Smooth muscle cell of the brain vasculature (primary cell): ENCODE results near the gene HIVEP2.

Source experiments
- DNase-seq: peaks from one replicate; pipeline ENCODE4 v3.0.0-alpha.2; 2012; ENCODE audit warnings: low read depth, low spot score

Gene HIVEP2

GRCh38 chr6:142867355-142867801 lies 77.6 kb downstream of the HIVEP2 start:
- DNase-seq, result no peak

GRCh38 chr6:142863981-142864380 lies 81.0 kb downstream of the HIVEP2 start:
- no peak for DNase-seq

GRCh38 chr6:142861711-142862110 lies 83.3 kb downstream of the HIVEP2 start:
- DNase-seq, result no peak

GRCh38 chr6:142860498-142860897 lies 84.5 kb downstream of the HIVEP2 start:
- DNase-seq, result no peak

GRCh38 chr6:142857796-142858555 lies 87.0 kb downstream of the HIVEP2 start:
- no peak for DNase-seq

GRCh38 chr6:142857233-142857761 lies 87.7 kb downstream of the HIVEP2 start:
- no peak for DNase-seq

GRCh38 chr6:142856624-142857232 lies 88.2 kb downstream of the HIVEP2 start:
- DNase-seq, result no peak

GRCh38 chr6:142855893-142856623 lies 88.9 kb downstream of the HIVEP2 start:
- DNase-seq, result no peak

- DNase-seq, result no peak
Measured at GRCh38 chr6:142854589-142855488, 90.1 kb downstream of the HIVEP2 start.

- no peak for DNase-seq
Measured at GRCh38 chr6:142853244-142854180, 91.5 kb downstream of the HIVEP2 start.

GRCh38 chr6:142851601-142852000 lies 93.4 kb downstream of the HIVEP2 start:
- no peak for DNase-seq

- no peak for DNase-seq
Measured at GRCh38 chr6:142850679-142851423, 94.1 kb downstream of the HIVEP2 start.

GRCh38 chr6:142848976-142849375 lies 96.0 kb downstream of the HIVEP2 start:
- DNase-seq, result no peak

- DNase-seq, result no peak
Measured at GRCh38 chr6:142848156-142848555, 96.8 kb downstream of the HIVEP2 start.

- DNase-seq, result peak; percentile 53
Measured at GRCh38 chr6:142846883-142847287, 98.1 kb downstream of the HIVEP2 start.

GRCh38 chr6:142846459-142846831 lies 98.5 kb downstream of the HIVEP2 start:
- DNase-seq, result no peak

GRCh38 chr6:142845624-142846458 lies 99.1 kb downstream of the HIVEP2 start:
- DNase-seq, result peak; percentile 96

- no peak for DNase-seq
Measured at GRCh38 chr6:142845143-142845571, 99.8 kb downstream of the HIVEP2 start.
